HG03159 (cell line): ENCODE results near the gene FMO1.
A peak's percentile ranks its signal among the peaks of the same experiment; 100 is the strongest.
"Not testable (repeated sequence)": the region's sequence is repeated elsewhere in the genome, so short reads cannot be mapped to it uniquely, and the experiment has no call there.

Experiments
- ATAC-seq: cut with Tn5 transposase; IDR thresholded peaks from one replicate; pipeline ENCODE4 v1.9.1; 2021; ENCODE audit warnings: mild to moderate bottlenecking, moderate library complexity; ENCODE audit not compliant: unreplicated experiment

The FMO1 gene, protein sequence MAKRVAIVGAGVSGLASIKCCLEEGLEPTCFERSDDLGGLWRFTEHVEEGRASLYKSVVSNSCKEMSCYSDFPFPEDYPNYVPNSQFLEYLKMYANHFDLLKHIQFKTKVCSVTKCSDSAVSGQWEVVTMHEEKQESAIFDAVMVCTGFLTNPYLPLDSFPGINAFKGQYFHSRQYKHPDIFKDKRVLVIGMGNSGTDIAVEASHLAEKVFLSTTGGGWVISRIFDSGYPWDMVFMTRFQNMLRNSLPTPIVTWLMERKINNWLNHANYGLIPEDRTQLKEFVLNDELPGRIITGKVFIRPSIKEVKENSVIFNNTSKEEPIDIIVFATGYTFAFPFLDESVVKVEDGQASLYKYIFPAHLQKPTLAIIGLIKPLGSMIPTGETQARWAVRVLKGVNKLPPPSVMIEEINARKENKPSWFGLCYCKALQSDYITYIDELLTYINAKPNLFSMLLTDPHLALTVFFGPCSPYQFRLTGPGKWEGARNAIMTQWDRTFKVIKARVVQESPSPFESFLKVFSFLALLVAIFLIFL

DNA sequence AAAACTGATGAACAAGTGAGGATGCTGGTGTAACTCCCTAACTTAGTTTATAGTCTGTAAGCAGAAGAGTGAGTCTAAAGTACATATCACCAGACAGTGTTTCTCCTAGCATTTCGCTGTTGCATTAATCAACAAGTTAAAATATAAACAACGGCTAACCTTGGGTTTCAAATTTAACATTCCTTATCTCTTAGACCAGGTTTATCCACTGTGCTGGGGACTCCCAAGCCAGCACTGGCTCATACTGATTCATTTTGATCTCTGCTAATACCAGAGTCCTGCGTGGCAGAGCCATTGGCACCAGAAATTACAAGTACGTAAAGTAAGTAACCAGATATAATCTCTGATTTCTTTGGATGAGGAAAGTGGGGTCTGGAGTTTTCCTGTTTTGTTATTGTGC, at the start of gene FMO1:
Gene FMO1, plus strand, starts transcription at position 193 of the 400 bp plus-strand sequence. CDS start 9,594 bp downstream, outside the sequence.
- ATAC-seq, result no peak

DNA sequence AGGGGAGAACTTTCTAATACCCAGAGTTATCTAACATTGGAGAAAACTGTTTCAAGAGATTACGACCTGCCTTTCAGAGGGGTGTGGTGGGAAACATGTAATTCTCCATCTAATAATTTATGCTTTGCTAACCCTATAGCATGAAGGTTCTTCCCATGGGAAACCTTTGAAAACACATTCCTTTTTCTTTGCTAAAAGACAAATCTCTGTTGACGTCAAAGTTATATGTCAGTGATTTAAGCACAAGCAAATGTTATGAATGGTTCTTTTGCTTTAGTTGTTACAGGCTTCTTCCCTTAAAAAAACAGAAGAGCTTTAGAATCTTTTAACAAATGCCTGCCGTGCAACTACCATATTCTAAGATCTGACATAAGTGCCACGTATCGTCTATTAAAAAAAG, 44.0 kb upstream of the FMO1 start:
- ATAC-seq, result no peak

DNA sequence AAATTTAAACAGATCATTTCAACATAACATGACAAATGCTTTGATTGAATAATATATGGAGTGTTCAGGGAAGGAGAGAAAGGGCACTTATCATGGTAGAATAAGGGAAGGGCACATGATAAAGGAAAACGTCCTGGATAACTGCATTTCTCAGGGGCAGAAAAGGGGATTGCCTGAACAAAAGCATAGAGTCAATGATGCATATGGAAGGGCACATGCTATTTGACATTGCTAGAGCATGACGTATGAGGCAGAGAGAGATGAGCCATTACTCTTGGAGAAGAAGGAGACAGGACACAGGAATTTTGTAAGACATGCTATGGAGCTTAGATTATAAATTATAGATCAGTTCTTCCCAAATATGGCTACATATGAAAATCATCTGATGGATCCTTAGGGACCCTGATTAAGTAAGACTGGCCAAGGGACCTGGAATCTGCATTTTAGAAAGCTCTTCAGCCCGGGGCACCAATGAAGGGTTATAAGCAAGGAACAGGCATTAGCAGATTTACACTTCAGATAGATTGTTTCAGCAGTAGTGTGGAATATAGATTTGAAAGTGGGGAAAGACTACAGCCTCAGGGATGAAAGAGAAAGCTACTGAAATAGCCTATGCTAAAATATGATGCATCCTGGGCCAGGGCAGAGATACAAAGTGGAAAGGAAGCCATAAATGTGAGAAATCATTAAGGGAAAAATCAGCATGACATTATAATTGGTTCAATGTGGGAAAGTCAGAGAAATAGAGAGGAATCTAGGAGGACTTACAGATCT, 41.9 kb upstream of the FMO1 start:
- ATAC-seq, result no peak

DNA sequence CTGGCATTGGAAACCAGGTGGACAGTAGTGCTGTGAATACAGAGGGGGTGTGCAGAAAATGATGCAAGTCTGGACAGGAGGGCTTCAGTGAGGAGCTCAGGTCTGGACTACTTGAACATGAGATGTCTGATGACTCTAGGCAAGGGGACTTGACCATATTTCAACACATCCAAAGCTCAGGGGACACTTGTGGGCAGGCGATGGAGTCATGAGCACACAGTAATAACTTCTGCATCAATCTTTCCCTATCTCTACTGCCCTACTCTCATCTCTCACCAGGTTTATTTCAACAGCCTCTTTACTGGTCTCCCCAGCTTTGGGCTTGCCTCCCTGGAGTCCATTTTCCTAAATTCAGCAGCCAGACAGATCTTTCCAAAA, 41.3 kb upstream of the FMO1 start:
- no peak for ATAC-seq

DNA sequence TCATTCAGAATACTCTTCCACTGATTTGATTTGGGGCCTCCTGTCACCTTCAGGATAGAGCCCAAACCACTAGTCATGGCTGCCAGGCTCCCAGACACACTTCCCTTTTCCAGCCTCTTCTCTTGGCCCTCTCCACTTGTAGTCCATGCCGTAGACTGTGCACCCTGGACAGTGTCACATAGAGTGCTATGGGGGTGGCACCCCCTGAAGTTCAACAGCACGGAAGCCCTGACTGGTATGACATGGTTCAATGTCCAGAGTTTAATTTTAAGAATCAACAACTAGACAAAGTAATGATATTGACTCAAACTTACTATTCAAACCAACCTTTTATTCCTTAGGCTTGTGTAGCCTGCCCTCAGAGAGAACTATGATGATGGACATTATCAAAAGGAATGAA, 40.9 kb upstream of the FMO1 start:
- ATAC-seq, result no peak

DNA sequence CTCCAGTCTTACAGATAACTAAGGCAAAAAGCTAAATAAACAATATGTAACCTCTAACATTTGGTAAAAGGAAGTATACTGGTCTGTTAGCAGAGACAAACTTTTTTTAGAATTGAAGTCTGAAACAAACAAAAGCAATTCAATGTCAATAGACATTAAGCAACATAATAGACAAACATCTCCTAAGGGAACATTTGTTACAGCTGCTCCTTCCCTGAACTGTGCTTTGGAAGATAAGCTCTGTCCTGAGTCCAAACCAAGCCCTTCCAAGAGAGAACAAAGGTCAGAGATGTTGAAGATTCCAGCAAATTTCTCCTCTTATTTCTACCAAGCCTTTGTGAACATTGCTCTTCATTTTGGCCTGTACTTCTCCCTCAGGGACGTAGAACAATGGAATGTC, 37.9 kb upstream of the FMO1 start:
- ATAC-seq, result no peak

DNA sequence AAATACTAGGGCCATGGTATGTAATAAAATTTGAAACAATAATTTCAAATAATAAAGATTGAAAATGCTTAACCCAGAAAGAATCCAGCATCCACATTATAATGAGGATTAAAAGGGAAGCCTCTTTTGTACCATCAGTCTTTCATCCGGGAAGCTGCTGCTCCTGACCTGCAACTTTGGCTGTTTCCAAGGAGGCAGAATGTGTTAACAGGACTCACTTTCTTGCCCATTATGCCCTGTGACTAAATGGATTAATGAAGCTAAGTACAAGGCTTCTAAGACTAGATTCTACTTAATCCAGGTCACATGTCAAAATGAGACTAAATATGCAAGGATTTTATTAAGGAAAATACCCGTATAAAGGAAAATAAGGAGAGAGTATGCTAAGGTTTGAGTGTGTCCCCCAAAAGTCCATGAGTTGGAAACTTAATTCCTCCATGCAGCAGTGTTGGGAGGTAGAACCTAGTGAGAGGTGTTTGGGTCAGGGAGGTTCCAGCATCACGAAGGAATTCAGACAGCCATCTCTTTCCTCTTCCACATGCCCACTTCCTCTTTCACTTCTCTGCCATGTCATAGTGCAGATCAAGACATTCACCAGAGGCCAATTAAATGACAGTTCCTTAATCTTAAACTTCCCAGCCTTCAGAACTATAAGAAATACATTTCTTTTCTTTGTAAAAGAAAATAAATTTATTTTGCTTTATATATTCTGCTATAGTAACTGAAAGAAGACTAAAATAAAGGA, 35.5 kb upstream of the FMO1 start:
- no peak for ATAC-seq

DNA sequence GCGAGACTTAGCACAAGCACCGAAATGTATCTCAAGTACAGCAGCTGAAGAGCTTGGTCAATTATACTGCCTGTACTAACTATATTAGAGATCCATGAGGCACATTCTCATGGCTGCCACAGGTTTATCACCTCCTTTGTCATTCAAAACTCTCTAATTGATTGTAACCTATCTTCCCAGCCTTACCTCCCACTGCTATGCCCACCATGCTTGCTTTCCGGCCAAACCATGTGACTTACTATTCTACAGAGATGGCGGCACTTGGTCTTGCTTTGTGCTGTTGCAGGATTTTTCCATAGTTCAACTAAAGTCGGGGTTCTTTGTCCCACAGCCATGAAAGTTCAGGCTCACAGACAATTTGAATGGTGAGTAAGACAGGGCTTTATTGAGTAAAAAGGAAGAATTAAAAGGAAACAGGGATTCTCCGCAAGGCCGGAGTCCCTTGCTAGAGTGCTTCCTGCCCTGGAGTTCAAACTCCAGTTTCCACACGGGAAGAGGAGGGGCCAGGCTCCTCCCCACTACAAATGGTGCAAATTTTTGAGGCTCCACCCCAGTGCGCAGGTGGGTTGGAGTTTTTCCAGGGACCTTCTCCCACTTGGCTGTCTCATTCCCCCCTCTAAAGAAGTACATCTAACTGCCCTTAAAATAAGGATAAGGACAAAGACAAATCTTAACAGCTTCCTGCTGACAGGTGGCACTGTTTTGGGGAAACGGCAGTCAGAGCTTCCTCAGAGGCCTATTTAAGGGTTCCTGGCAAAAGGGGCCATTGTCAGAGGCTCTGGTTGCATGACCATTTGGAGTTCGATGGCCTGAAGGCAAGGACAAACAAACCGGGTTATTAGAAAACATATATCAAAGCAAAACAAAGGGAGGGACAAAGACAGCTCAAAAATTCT, 34.5 kb upstream of the FMO1 start:
- ATAC-seq, result no peak

DNA sequence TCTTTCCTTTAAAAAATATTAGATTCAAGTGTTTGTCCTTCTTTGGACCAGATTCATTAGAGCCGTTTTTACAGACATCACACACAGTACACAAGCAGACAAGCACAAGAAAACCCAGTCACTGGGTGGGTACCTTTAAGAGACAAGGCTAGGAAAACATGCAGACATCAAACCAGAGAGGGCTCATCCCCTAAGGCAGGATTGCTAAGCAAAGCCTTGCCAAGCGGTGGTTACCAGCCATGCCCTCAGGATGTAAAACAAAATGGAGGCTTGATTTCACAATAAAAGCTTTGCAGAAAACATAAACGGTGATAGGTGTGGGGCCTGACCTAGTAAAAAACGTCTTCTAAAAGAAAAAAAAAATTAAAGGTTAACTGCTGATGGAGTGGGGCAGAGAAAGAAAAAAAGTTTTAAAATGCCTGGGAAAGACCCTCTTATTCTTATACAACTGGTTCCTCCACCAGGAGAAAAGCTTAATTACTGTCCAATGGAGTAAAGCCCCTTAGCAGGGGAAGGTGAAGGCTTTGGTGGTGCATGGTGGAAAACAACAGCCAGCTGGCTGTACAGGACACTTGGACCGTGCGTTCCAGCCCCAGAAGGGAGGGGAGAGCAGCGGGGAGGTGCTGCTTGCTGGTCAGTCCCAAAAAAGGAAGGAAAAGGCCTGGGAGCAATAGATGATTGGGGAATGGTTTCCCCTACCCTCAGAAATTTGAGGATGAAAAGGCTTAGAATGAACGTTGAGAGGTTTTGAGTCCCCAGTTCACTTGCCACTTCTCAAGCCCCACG, 30.4 kb upstream of the FMO1 start:
- ATAC-seq, result no peak

DNA sequence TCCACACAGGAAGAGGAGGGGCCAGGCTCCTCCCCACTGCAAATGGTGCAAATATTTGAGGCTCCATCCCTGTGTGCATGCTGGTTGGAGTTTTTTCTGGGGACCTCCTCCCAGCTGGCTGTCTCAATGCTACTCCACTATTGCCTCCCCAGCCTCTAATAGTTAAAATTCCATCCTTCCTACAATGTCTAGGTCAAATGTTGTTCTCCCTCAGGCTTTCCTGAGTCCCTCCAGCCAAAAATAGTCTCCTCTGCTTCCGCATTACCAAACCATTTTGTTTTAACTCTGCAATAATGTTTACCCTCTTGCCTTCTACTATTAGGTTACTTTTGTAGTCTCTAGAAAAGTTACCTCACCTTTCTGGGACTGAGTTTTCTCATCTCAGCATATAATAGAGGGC, 29.6 kb upstream of the FMO1 start:
- no peak for ATAC-seq

DNA sequence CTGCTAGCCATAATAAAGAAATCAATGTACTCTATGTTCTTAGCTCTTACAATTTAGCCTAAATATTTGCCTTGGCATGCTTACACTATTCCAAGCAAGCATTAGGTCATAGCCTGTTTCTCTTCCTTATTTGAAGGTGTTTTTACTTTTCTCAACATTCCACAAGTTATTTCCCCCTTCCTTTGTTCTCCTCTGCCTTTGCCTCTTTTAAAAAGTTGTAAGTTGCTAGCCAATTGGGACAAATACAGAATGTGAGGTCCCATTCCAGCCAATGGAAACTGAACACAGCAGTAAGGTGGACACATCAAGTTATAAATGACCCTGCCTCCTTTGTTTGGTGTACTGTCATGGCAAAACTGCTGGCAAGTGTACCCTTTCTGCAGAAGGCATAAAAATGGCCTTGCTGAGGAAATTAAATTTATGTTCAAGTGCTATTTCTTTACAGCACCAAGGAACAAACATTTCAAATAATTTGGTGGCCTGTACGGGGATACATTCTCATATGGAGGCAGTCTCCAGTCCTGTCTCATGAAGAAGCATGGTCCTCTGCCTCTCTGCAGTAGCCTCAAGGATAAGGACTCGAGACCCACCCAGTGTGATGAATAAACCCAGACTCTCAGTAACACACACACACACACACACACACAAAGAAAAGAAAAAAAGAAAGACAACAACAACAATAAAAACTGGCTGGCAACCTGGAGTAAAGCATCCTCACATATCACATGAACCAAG, 28.8 kb upstream of the FMO1 start:
- no peak for ATAC-seq

DNA sequence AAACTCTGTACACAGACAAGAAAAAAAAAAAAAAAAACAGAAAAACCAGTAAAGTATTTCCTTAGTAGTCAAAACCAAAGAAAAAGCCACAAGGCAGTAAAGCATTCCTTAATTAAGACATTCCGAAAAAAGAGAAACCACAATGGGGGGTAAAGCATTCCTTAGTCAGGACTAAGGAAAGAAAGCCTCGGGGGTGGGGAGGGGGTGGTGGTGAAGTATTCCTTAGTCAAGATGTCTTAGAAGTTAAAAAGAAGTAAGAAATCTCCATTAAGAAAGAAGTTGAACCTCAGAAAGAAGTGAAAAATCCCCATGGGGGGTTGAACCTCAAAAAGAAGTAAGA, 28.2 kb upstream of the FMO1 start:
- ATAC-seq, result no peak

DNA sequence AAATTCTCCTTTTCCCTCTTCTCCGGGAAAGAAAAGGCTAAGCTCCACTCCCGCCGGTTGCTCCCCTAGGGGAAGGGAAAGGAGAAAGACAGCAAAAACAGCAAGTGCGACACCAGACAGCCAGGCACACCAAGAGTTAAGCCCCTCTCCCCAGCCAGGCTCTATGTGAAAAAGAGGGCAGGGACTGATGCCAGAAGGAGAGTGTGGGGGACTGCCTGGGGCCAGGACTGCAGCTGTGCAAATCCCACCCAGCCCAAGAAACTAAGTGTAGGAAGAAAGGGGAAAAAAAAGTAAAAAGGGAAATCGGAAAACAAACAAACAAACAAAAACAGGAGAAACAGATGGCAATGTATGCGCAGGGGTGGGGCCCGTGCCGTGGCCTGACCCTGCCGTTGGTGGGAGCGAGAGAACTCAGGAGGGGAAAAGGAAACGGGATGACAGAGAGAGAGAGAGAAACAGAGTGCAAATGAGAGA, 27.7 kb upstream of the FMO1 start:
- no peak for ATAC-seq

DNA sequence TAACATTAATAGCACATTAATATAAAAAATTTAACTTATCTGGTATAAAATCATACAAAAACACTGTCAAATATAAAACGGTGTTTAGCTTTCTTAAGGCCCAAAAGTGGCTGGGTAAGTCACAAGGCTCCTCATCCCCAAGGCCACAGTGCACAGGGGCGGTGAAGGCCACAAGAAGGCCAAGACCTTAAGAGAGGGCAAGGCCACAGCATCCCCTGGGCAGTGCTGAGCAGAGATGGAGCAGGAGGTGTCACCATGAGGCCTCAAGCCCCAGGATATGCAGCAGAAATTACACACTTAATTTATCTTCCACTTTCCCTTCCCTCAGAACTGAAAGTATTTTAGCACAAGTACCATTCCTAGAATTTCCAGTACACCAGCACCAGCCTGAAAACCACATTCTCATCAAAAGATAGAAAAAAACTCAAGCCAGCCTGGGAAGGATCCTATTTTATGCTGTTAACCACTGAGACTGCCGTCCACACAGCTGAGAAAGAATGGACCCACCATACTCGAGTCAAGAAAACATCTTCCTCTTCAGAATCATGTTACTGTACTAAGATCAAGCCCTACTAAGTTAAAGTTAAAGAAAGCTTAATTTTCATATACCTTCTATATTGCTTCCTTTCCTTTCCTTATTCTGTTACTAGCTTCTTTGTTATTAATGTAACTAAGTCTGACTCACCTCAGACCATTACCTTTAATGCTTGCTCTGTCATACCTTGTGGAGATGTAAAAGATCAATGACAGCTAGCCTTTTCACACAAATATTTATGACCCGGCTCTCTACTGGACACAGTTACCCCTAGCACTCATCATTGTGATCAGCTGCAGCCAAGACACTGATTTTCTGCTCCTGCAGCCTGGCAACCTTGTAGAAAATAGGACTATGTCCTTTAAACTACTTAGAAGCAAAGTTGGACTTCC, 26.4 kb upstream of the FMO1 start:
- no peak for ATAC-seq

DNA sequence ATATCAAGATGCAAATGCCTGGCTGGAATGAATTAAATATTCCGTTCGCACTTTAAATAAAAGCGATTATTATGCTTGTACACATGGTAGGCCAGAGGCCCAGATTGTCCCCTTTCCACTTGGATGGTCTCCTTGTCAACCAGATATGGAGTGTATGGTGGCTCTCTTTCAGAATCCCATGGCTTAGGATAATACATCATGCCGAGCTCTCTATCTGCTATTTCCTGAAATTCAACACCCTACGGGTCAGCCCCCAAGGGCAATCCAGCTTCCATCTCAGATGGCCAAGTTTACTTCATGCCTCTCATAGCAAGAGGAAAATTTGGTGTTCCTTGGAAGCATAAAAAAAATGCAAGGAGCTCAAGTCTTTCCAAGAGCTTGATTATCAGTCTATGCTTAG, 25.4 kb upstream of the FMO1 start:
- no peak for ATAC-seq

DNA sequence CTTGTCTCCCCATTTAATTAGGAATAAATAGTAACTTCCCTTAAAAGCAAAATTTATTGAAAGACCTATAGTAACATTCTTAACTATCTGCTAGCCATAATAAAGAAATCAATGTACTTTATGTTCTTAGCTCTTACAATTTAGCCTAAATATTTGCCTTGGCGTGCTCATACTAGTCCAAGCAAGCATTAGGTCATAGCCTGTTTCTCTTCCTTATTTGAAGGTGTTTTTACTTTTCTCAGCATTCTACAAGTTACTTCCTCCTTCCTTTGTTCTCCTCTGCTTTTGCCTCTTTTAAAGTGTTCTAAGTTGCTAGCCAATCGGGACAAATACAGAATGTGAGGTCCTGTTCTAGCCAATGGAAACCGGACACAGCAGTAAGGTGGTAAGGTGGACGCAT, 24.0 kb upstream of the FMO1 start:
- not testable (repeated sequence) for ATAC-seq

DNA sequence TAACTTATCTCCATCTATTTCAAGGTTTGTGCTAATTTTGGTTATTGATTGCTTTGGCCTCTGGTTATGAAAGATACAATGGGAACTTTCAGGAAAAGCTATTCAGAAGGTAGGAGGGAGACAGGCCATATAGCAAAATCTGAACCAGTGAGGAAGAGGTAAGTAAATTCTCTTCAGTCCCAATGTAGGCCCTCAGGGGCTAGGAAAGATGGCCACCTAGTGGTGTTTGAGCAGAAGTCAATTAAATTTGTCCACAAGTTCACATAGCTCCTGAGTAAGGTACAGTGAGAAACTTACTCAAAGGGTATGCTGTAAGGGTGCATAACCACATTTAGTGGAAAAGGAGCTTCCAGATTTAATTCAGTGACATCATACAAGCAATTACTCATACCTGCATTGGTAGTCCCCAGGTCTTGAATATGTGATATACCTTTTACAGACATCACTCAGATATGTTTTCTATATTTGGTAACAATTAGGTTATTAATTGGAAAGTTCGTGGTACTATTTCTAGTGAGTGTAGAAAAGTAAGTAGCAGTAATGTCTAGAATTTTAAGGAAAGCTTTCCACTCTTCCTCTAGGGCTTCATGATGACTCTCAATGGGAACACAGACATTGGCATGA, 21.4 kb upstream of the FMO1 start:
- peak; percentile 99 for ATAC-seq
